GM18526 (cell line): ENCODE data around the gene ZDHHC7.

Source experiments
- POLR2A ChIP-seq: IDR thresholded peaks from 3 replicates; pipeline ENCODE4 v1.6.1; 2011; ENCODE audit not compliant: insufficient read length; ENCODE audit errors: extremely low read depth

Gene ZDHHC7

DNA sequence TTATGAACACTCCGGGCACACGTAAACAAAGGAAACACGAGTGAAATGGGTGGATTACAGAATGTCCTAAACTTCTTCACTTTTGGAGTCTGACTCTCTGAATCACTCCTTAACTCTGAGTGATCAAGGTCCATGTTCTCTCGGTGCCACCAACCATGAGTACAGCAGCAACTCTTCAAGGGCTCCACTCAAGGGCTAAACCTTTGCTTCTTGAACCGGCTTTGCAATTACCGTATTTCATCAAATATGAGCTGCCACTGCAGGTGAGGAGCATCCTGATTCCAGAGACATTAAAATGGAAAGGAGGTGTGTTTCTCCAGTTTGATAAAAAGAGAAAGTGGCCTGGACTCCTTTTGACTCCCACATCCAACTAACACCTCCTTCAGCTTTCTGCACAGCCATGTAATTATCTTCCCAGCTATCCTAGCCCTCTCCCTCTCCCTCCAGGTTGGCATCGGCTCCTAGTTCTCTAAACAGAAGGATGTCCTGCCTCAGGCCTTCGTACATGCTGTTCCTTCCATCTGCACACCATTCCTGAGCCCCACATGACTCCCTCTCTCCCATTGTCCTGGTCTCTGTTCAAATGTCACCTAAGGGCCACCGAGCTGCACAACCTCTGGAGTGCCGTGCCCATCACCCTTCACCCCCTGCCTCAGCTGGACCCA lies 61.4 kb downstream of the ZDHHC7 start:
- TF ChIP-seq POLR2A = no peak

DNA sequence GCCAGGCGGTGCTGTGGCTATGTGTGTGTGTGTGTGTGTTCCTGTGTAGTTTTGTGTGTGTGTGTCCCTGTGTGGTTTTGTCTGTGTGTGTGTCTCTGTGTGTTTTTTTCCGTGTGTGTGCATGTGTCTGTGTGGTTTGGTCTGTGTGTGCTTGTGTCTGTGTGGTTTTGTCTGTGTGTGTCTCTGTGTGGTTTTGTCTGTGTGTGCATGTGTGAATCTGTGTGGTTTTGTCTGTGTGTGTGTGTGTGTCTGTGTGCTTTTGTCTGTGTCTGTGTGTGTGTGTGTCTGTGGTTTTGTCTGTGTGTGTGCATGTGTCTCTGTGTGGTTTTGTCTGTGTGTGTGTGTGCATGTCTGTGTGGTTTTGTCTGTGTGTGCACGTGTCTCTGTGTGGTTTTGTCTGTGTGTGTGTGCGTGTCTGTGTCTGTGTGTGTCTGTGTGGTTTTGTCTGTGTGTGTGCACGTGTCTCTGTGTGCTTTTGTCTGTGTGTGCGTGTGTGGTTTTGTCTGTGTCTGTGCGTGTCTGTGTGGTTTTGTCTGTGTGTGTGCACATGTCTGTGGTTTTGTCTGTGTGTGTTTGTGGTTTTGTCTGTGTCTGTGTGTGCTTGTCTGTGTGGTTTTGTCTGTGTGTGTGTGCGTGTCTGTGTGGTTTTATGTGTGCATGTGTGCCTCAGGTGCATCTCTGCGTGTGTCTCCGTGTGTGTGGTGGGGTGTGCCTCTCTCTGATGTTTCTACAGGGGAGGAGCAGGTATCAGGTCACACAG lies 62.3 kb downstream of the ZDHHC7 start:
- no peak for TF ChIP-seq POLR2A

DNA sequence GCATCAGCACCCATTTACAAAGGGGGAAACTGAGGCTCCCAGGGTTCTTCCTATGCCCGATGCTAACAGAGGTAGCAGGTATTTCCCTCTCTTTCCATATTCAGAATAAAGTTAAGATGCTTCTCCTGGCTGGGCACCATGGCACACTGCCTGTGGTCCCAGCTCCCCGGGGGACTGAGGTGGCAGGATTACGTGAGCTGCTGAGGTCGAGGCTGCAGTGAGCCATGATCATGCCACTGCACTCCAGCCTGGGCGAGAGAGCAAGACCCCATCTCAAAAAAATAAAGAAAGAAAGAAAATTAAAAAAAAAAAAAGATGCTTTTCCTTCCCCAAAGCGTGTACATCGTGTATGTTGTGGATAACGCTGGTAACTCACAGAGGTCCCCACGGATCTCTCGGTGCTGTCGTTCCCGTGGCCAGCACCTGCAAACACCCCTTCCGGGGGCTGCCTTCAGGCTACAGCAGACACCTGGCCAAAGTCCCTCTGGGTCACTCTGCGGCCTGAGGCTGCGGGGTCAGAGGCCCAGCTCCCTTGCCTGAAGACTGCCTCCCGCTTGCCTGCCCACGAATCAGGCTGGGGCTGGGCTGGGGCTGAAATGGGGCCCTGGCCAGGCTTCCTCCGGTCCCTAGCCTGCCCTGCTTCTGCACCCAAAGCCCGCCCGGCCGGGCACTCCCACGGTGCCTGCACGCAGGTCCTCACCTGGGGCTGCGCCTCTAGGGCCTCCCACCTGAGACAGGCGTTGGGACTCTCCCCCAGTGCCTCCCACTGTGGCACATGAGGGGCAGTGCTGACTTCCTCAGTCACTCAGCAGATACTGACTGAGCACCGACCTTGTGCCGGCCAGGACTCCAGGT lies 63.1 kb downstream of the ZDHHC7 start:
- no peak for TF ChIP-seq POLR2A

DNA sequence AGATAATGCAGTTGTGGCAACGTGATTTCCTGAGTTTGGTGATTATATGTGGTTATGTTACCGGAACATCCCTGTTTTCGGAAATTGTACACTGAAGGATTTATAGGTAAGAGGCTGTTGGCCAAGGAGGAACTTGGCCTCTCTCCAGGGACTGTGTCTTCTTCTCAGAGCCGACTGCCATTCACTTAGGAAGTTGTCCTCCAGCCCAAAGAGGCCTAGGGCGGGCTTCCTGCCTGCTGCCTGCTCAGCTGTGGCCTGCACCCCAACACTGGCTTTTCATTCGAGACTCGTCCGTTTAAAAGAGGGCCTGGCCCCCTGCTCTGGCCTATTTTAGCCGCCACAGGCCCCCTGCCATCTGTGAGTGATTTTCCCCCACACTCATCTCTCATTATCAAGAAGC lies 64.3 kb downstream of the ZDHHC7 start:
- no peak for TF ChIP-seq POLR2A

DNA sequence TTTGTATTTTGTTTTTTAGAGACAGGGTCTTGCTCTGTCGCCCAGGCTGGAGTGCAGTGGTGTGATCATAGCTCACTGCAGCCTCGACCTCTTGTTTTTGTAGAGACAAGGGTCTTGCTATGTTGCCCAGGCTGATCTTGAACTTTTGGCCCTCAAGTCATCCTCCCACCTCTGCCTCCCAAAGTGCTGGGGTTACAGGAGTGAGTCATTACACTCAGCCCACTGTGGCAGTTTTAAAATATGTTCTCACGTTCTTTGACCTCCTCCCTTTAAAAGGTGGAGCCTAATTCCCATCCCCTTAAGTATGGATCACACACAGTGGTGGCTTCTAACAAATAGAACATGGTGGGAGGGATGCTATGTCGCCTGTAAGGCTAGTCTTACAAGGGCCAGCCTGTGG lies 67.7 kb downstream of the ZDHHC7 start:
- TF ChIP-seq POLR2A = no peak

DNA sequence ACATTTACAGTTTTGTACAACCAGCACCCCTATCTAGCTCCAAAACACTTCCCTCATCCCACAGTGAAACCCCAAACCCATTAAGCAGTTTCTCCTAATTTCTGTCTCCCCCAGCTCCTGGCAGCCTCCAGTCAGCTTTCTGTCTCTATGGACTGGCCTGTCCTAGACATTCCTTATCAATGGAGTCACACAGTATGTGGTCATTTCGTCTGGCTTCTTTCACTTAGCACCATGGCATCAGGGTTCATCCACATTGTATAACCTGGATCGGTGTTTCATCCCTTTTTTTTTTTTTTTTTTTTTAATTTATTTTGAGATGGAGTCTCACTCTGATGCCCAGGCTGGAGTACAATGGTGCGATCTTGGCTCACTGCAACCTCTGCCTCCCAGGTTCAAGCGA lies 68.5 kb downstream of the ZDHHC7 start:
- no peak for TF ChIP-seq POLR2A

DNA sequence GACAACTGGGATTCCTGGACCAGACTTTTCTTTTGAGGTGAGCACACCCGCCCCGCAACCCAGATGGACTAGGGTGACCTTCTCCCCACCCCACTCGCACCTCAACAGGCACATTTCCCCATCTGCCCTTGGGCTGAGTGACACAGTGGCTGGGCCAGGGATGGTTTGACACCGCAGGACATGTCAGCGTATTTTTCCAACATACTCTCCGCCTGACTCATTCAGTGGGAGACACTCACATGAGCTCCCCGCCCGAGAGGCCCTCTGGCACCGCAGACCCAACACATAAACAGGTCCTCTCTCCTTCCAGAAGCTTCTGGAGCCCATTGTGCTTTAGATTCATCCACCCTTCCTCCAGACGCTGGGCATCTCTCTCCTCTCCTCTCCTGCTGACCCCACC lies 69.4 kb downstream of the ZDHHC7 start:
- TF ChIP-seq POLR2A = no peak

DNA sequence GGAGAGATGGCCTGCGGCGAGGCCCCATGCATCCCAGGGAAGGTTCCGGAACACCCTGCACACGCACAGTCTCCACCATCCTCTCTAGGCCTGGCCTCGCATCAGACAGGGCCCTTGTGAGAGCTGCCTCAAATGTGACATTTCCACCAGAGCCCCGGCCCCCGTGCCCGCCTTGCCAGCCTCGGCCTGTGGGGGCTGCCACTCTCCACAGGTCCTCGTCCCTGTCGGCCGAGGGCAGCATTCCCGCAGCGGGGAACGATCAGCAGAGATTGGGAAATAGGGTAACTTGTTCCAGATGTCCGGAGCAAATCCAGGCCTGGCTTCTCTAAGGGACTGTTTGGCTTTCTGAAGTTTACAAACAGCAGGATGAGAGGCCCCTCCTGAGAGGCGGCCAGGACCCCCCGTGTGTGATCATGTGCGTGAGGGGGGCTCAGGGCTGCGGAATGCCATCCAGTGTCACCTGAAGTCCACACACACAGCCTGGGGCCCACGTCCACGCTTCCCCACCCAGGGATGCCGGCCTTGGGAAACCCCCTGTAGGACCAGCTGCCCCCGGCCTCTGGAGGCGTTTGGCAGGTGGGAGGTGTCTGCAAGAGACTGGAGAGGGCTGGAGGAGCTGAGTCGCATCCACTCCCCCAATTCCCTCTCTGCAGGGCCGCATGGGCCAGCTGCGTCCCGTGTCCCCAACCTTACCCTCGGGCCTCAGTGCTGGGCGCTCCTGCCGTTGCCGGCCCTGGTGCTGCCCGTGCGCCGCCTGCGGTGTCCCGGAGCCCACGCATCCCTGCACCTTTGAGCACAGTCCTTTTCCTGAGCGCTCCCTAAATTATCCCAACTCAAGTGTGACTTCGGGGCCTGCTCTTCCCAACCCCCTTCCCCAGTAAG lies 70.4 kb downstream of the ZDHHC7 start:
- TF ChIP-seq POLR2A = no peak

DNA sequence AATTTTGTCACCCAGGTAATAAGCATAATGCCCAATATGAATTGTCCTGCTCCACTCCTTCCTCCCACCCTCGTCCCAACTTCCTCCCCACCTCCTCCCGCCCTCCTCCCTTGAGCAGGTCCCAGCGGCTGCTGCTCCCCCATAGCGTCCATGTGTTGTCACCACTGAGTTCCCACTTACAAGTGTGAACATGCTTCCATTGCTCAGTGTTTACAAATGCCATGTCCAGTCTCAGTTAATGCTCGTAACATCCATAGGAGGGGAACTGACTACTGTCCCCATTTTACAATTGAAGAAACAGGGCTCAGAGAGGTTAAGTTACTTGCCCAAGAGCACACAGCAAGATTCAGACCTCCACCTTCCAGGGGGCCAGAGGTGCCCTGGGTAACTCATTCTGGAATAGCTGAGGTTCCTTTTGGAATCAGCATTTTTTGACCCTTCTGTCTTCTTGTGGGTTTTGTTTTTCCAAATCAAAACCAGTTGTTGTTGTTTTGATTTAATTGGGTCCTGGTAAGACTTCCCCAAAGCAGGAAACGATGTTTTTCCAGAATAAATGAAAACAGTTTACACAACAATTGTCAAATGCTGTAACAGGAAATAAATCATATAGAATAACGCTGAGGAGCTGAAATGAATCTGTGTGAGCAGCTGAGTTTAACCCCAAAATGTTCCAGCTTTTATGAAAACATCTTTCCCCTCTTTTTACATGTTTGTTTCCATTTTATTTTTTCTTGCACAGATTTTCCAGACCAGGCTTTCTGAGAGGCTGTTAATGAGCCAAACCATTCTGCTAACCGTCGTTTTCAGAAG lies 73.9 kb downstream of the ZDHHC7 start:
- no peak for TF ChIP-seq POLR2A

DNA sequence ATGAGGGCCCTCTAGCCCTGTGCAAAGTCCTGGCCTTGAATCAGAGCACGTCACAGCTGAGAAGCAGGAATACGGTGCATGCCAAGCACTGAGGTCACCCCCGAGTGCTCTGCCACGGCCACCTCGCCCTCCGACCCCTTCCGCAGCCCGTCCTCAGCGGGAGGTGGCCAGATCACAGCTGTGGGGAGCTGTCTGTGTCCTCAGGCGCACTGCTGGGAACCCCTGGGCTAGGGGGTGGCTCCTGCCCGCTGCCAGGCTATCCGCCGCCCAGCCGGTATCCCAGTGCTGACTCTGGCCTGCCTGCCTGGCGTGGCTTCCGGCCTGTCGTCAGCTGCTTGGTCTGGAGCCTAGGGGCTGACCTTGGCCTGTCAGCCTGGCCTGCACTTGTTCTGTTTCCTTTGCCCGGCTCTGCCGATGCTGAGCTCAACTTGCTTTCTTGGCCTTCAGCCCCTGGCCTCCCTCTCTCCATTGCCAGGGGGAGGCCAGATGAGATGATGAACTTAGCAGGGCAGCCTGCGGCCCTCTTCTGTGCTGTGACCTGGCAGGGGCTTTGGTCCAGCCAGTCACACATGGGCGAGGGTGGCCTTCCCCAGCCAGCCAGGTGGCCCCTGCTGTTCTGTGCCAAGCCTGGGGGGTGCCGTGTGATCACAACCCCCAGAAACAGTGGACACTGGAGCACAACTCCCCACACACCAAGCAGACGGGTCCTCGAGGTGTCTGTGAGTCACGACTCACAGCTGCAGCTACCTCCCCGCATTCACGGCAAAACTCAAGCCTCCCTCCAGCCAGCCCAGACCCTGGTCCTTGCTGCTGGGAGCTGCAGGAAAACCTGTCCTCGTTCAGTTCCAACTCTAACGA lies 77.3 kb downstream of the ZDHHC7 start:
- TF ChIP-seq POLR2A = no peak

DNA sequence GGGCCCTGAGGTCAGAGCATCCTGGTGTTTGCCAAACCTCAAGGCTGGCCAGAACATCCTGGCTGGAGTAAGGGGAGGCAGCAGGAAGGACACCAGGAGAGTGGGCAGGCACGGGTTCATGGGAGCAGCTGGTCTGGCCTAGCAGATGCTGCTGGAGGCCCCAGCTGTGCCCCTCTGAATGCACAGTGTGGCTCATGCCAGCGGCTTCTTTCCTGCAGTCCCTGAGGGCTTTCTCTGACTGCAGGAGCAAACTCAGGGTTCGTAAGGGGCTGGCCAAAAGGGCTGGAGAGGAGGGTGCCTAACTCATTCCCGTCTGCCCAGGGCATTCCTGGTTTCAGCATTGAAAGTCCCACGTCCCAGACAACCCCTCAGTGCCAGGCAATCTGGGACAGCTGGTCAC lies 78.7 kb downstream of the ZDHHC7 start:
- no peak for TF ChIP-seq POLR2A

DNA sequence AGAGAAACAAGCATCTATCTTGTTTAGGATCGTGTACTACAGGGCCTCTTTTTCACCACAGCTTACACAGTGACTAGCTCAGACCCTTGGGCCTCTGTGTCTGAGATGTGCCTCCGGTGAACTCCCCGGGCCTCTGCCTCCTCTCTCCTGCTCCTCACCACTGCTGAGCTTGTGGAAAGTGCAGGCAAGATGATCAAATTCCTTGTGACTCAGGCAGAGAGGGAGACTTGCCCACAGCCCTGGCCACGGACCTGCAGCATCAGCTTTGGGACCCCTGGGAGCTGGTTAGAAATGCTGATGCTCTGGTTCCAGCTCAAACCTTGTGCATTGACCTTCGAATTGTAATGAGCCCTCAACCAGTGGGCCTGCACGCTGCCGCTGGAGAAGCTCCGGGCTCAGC lies 79.8 kb downstream of the ZDHHC7 start:
- no peak for TF ChIP-seq POLR2A

DNA sequence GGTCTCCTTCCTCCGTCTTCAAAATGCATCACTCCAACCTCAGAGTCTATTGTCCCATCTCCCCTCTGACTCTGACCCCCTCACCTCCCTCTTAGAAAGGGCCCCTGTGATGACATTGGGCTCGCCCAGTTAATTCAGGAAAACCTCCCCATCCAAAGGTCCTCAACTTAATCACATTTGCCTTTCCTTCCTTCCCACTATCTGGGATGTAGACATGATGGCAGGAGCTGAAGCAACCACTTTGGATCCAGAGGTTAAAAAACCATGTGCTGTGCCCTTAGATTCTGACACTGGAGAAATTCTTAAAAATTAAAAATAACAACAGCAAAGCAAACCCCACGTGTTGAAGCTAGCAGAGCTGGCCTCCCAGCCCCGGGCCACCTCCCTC lies 80.2 kb downstream of the ZDHHC7 start:
- no peak for TF ChIP-seq POLR2A
